Epithelial cell of esophagus (primary cell): ENCODE measurements around the gene LEF1.
A peak's percentile ranks its signal among the peaks of the same experiment; 100 is the strongest.

Source experiments
- DNase-seq: peaks from one replicate; pipeline ENCODE4 v3.0.0; 2010; ENCODE audit warnings: low read depth
- H3K4me3 ChIP-seq: 2 replicates; pipeline ENCODE4 v1.5.1; 2011; ENCODE audit warnings: mild to moderate bottlenecking, low read length, control low read depth
- TF ChIP-seq, protein P1 (sequence below): IDR thresholded peaks from 2 replicates; pipeline ENCODE4 v1.5.1; 2011; ENCODE audit warnings: low read depth, mild to moderate bottlenecking, low read length, control low read depth, inconsistent platforms; ENCODE audit not compliant: insufficient read depth; ENCODE audit errors: missing control alignments

LEF1 gene

DNA sequence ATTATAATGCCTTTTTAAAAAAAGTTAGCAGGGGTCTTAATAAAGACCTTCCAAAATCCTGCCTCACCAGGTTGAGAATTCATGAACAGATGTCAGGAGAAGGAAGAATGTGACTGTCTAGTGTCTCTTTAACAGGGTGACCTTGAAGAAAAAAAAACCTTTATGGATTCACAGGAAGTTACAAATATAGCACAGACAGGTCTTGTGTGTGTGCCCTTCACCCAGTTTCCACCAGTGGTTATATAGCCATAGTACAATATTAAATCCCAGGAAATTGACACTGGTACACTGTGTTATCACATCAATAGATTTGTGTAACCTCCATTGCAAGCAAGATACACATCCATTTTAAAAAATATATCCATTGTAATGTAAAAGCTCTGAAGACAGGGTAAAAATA lies 135.4 kb downstream of the LEF1 start:
- no peak for DNase-seq
- TF ChIP-seq, protein P1, sequence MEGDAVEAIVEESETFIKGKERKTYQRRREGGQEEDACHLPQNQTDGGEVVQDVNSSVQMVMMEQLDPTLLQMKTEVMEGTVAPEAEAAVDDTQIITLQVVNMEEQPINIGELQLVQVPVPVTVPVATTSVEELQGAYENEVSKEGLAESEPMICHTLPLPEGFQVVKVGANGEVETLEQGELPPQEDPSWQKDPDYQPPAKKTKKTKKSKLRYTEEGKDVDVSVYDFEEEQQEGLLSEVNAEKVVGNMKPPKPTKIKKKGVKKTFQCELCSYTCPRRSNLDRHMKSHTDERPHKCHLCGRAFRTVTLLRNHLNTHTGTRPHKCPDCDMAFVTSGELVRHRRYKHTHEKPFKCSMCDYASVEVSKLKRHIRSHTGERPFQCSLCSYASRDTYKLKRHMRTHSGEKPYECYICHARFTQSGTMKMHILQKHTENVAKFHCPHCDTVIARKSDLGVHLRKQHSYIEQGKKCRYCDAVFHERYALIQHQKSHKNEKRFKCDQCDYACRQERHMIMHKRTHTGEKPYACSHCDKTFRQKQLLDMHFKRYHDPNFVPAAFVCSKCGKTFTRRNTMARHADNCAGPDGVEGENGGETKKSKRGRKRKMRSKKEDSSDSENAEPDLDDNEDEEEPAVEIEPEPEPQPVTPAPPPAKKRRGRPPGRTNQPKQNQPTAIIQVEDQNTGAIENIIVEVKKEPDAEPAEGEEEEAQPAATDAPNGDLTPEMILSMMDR = no peak

DNA sequence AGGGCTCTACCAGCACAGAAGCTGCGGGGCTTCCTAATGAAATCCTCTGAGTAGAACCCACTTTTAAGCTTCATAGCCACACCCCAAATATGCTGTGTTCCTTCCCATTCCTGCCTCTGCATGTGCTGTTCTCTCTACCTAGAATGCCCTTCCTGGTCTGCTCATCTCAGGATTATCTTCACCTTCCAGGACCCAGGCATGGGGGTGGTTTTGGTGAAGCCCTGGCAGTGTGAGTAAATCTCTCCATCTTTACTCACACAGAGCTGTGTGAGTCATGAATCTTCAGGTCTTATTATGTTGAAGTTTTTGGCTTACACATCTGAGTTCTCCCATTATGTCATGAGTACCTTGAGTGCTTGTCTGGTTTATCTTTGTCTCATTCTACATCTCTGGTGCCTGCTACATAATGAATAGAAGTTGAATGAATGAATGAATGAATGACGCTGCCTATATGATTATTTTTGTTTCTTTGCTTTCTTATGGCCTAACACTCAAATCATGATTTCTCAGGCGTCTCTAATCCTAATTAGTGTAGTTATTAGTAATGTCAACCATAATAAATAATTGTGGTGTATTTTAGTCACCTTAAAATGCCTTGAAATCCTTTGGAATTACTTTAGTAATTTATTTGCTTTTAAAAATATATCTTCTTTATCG lies 137.2 kb downstream of the LEF1 start:
- TF ChIP-seq, protein P1 = no peak
- no peak overlapping the region for H3K4me3 ChIP-seq
- DNase-seq = peak; percentile 50

More for the DNA sequence above, 135.4 kb downstream of the LEF1 start:
- no peak overlapping the region for H3K4me3 ChIP-seq

DNA sequence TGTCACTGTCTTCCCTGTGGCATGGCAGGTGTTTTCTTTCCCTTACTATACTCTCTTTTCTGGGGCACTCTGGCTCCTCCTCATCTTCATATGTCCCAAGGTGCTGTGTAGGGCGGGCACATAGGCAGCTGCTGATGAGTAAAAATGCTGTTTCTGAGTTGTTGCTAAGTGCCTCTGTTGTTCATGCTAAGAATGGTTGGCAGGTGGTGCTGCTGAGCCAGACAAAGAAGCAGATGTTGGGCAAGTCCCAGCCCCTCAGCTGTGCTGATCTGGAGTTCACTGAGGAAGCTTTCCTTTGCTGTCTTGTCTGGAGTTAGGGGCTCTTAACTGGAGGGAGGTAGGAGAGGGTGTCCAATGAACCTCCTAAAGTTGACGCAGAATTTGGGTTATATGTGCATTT lies 138.4 kb downstream of the LEF1 start:
- DNase-seq = peak; percentile 77
- TF ChIP-seq, protein P1 = peak; percentile 63
- no peak overlapping the region for H3K4me3 ChIP-seq

DNA sequence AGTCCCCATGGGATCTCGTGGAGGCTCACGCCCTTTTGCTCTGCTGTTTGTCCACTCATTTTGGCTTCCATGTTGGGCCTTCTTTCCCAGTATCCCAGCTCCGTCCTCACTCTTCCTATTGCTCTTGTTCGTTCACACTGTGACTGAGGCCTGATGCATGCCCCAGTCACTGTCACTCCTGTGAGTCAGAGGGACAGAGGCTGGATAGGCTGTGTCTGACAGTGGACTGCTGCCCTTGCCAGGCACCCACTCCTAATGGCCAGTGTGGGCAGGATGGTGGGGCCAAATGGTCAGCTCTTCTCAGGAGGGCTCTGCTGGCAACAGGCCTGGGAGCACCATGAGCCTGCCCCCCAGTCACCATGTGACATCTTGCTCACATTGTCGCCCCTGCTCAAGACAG lies 139.0 kb downstream of the LEF1 start:
- DNase-seq = peak; percentile 48
- no peak overlapping the region for H3K4me3 ChIP-seq
- TF ChIP-seq, protein P1 = no peak

DNA sequence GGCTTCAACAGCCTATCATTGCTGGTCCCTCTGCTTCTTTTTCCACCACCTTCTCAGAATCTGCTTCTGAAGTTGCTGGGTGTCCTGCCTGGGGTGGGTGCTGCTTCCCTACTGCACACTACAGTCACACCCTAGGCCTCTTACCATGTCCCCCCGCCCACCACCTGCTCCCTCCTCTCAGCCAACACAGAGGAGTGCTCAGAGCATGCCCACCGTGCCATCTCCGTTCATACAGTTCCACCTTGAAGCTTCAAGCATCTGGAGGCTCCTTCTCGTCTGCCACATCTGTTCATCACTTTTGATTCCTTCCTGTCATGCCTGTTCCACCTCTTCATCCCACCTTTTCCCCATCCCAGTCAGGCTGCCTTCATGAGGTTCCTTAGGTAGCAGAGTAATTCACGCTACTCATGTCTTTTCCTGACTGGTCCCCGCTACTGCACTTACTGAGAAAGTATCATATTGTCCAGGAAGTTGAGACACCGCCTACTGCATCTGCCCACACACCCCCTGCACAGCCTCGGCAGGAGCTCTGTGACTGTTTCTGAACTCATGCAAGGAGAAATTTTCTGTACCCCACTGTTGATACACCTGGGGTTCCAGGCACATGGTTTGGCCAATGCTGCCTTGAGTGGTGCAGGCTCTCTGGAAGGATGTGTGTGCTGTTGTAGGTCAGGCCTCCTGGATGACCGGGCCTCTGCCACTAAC lies 139.6 kb downstream of the LEF1 start:
- TF ChIP-seq, protein P1 = no peak
- DNase-seq = no peak
- no peak overlapping the region for H3K4me3 ChIP-seq

DNA sequence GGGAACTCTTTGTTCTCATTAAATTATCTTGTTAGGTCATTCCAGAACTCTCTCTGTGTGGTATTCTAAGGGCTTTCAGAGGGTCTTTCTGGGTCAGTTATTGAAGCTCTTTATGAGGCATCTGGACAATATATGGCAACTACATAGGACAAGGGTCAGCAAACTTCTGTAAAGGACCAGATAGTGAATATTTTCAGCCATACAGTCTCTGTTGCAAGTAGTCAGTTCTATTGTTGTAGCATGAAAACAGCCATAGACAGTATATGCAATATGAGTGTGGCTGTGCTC lies 143.9 kb downstream of the LEF1 start:
- TF ChIP-seq, protein P1 = no peak
- DNase-seq = no peak
- H3K4me3 ChIP-seq = no peak overlapping the region
